MM.1S (cell line): ENCODE data around the gene MEIS2.

ENCODE experiments used
- DNase-seq: peaks from one replicate; pipeline ENCODE4 v3.0.0-alpha.2; 2015
- H2AFZ ChIP-seq: fragments of 300-600 bp; sonication (generic); 2 replicates; pipeline ENCODE4 v1.6.0; 2016; ENCODE audit warnings: antibody characterized with exemption, low read length
- H3F3A ChIP-seq: fragments of 300-600 bp; sonication (generic); 2 replicates; pipeline ENCODE4 v1.6.1; 2016; ENCODE audit warnings: mild to moderate bottlenecking, antibody characterized with exemption, low read length, moderate library complexity, mixed read lengths; ENCODE audit not compliant: insufficient read depth
- H3K27ac ChIP-seq: fragments of 300-600 bp; sonication (generic); 2 replicates; pipeline ENCODE4 v1.5.1; 2016; ENCODE audit warnings: mild to moderate bottlenecking, low read length
- H3K27me3 ChIP-seq: fragments of 300-600 bp; sonication (generic); replicated peaks from 2 replicates; pipeline ENCODE4 v1.6.0; 2016; ENCODE audit warnings: low read length; ENCODE audit not compliant: insufficient read depth
- H3K36me3 ChIP-seq: fragments of 300-600 bp; sonication (generic); replicated peaks from 2 replicates; pipeline ENCODE4 v1.6.1; 2016; ENCODE audit warnings: mild to moderate bottlenecking, low read length, mixed read lengths; ENCODE audit not compliant: insufficient read depth
- H3K4me1 ChIP-seq: fragments of 300-600 bp; sonication (generic); 2 replicates; pipeline ENCODE4 v1.6.1; 2016; ENCODE audit warnings: low read length, mixed read lengths
- H3K4me2 ChIP-seq: fragments of 300-600 bp; sonication (generic); 2 replicates; pipeline ENCODE4 v1.6.0; 2016; ENCODE audit warnings: low read depth, low read length
- H3K4me3 ChIP-seq: fragments of 300-600 bp; sonication (generic); 2 replicates; pipeline ENCODE4 v1.5.1; 2016; ENCODE audit warnings: low read length, mixed read lengths
- H3K79me2 ChIP-seq: fragments of 300-600 bp; sonication (generic); 2 replicates; pipeline ENCODE4 v1.6.1; 2016; ENCODE audit warnings: mixed run types, low read length, mixed read lengths
- H3K9ac ChIP-seq: fragments of 300-600 bp; sonication (generic); 2 replicates; pipeline ENCODE4 v1.6.1; 2016; ENCODE audit warnings: low read length, mixed read lengths
- H3K9me2 ChIP-seq: fragments of 300-600 bp; sonication (generic); replicated peaks from 2 replicates; pipeline ENCODE4 v1.6.1; 2016; ENCODE audit warnings: mild to moderate bottlenecking, low read length, mixed read lengths; ENCODE audit not compliant: insufficient read depth
- H3K9me3 ChIP-seq: fragments of 300-600 bp; sonication (generic); replicated peaks from 2 replicates; pipeline ENCODE4 v1.6.1; 2016; ENCODE audit warnings: mild to moderate bottlenecking, low read length, mixed read lengths; ENCODE audit not compliant: insufficient read depth
- H4K20me1 ChIP-seq: fragments of 300-600 bp; sonication (generic); 2 replicates; pipeline ENCODE4 v1.6.1; 2016; ENCODE audit warnings: mild to moderate bottlenecking, low read length, moderate library complexity, mixed read lengths; ENCODE audit not compliant: insufficient read depth
- CTCF ChIP-seq: fragments of 300-600 bp; sonication (generic); IDR thresholded peaks from 2 replicates; pipeline ENCODE4 v1.5.1; 2016; ENCODE audit warnings: antibody characterized with exemption, low read length, mixed read lengths
- EZH2 ChIP-seq: fragments of 300-600 bp; sonication (generic); optimal IDR thresholded peaks from 2 replicates; pipeline ENCODE3; 2017; ENCODE audit warnings: low read depth, mild to moderate bottlenecking, antibody characterized with exemption, low read length, mixed read lengths
- EZH2phosphoT487 ChIP-seq: fragments of 300-600 bp; sonication (generic); IDR thresholded peaks from 2 replicates; pipeline ENCODE4 v1.6.1; 2018; ENCODE audit warnings: antibody characterized with exemption, low read length

MEIS2 gene

GRCh38 chr15:36885771-36886170, 214.6 kb downstream of the MEIS2 start:
- H3K4me2 ChIP-seq = no peak overlapping the region
- no peaks in the 10 kb centered on the region for H3K79me2 ChIP-seq
- H4K20me1 ChIP-seq = no peaks in the 10 kb centered on the region
- peaks cover 8% of the 10 kb centered on the region; the same call in 1 of the 2 replicates for H3K27me3 ChIP-seq
- H3K9me2 ChIP-seq = no peaks in the 10 kb centered on the region
- H3K9me3 ChIP-seq = no peaks in the 10 kb centered on the region
- TF ChIP-seq EZH2phosphoT487 (no peak), EZH2 (no peak), CTCF (no peak)
- no peak overlapping the region for H3K27ac ChIP-seq
- no peaks in the 10 kb centered on the region for H3K36me3 ChIP-seq
- no peaks in the 10 kb centered on the region for H3K4me1 ChIP-seq
- H3K9ac ChIP-seq = no peak overlapping the region
- DNase-seq = no peak
- H3K4me3 ChIP-seq = no peak overlapping the region
- H3F3A ChIP-seq = no peaks in the 10 kb centered on the region
- no peak overlapping the region for H2AFZ ChIP-seq

- no peaks in the 10 kb centered on the region for H3K36me3 ChIP-seq
- H3K9me2 ChIP-seq = no peaks in the 10 kb centered on the region
- no peaks in the 10 kb centered on the region for H3F3A ChIP-seq
- H3K4me1 ChIP-seq = no peaks in the 10 kb centered on the region
- H2AFZ ChIP-seq = no peak overlapping the region
- no peak overlapping the region for H3K4me2 ChIP-seq
- H3K9ac ChIP-seq = no peak overlapping the region
- no peak overlapping the region for H3K4me3 ChIP-seq
- H3K9me3 ChIP-seq = no peaks in the 10 kb centered on the region
- no peak overlapping the region for H3K27ac ChIP-seq
- peaks cover 8% of the 10 kb centered on the region; the same call in 1 of the 2 replicates for H3K27me3 ChIP-seq
- no peak for DNase-seq
- no peaks in the 10 kb centered on the region for H3K79me2 ChIP-seq
- TF ChIP-seq EZH2 = no peak
- no peak for TF ChIP-seq CTCF
- no peak for TF ChIP-seq EZH2phosphoT487
- H4K20me1 ChIP-seq = no peaks in the 10 kb centered on the region
Observed at GRCh38 chr15:36884936-36885635, 215.3 kb downstream of the MEIS2 start.

GRCh38 chr15:36884518-36884875, 215.9 kb downstream of the MEIS2 start:
- no peaks in the 10 kb centered on the region for H3K9me3 ChIP-seq
- no peaks in the 10 kb centered on the region for H3F3A ChIP-seq
- no peaks in the 10 kb centered on the region for H3K79me2 ChIP-seq
- no peak overlapping the region for H3K9ac ChIP-seq
- no peaks in the 10 kb centered on the region for H3K4me1 ChIP-seq
- no peaks in the 10 kb centered on the region for H3K36me3 ChIP-seq
- H3K4me2 ChIP-seq = no peak overlapping the region
- H2AFZ ChIP-seq = no peak overlapping the region
- H3K9me2 ChIP-seq = no peaks in the 10 kb centered on the region
- H3K27ac ChIP-seq = no peak overlapping the region
- peaks cover 8% of the 10 kb centered on the region; the same call in 1 of the 2 replicates for H3K27me3 ChIP-seq
- TF ChIP-seq EZH2 = no peak
- no peak for TF ChIP-seq CTCF
- no peak for TF ChIP-seq EZH2phosphoT487
- DNase-seq = no peak
- H3K4me3 ChIP-seq = no peak overlapping the region
- no peaks in the 10 kb centered on the region for H4K20me1 ChIP-seq
